Stimulated activated CD8-positive, alpha-beta memory T cell treated with anti-CD3 and anti-CD28 coated beads, Interleukin-4, amount 100 ng/mL, for 48 hours (primary cell): ENCODE measurements around the gene CDHR1.

ENCODE experiments used
- DNase-seq: peaks from one replicate; pipeline ENCODE4 v3.0.0-alpha.2; 2020

The CDHR1 gene

GRCh38 chr10:84267503-84268126 lies 73.3 kb downstream of the CDHR1 start:
- peak; percentile 90 for DNase-seq

- no peak for DNase-seq
These were observed 74.8 kb downstream of the CDHR1 start for GRCh38 chr10:84269162-84269561.
